Mesodermal cell (in vitro differentiated cells): ENCODE data around the gene CADM1.

Experiments used
- H3K27ac ChIP-seq: 2 replicates; pipeline ENCODE4 v1.7.0; 2013; ENCODE audit warnings: mild to moderate bottlenecking, low read depth, low read length, moderate library complexity; ENCODE audit not compliant: severe bottlenecking
- H3K36me3 ChIP-seq: 2 replicates; pipeline ENCODE4 v1.7.1; 2013; ENCODE audit warnings: mild to moderate bottlenecking, low read length, moderate library complexity; ENCODE audit not compliant: control insufficient read depth, insufficient read depth
- H3K4me1 ChIP-seq: one replicate; pipeline ENCODE4 v1.7.1; 2013; ENCODE audit warnings: mild to moderate bottlenecking, low read length; ENCODE audit not compliant: insufficient read depth, control insufficient read depth, poor library complexity, severe bottlenecking
- H3K4me3 ChIP-seq: 2 replicates; pipeline ENCODE4 v1.7.0; 2013; ENCODE audit warnings: low read length, control low read depth, mild to moderate bottlenecking; ENCODE audit not compliant: insufficient read depth, poor library complexity, severe bottlenecking; ENCODE audit errors: extremely low read depth
- H3K9me3 ChIP-seq: 2 replicates; pipeline ENCODE4 v1.7.1; 2013; ENCODE audit warnings: mild to moderate bottlenecking, low read length, moderate library complexity; ENCODE audit not compliant: control insufficient read depth
- WGBS, 2 experiments: methylation state at CpG; one replicate each; pipeline ENCODE4 v1.1.5; 2013; ENCODE audit warnings: missing lambda C conversion rate in 2 of 2; ENCODE audit not compliant: insufficient coverage in 2 of 2; 5-methylcytosine and 5-hydroxymethylcytosine counted together

CADM1 gene

GRCh38 chr11:115153731-115154354, 350.4 kb downstream of the CADM1 start:
- Histone ChIP-seq H3K36me3 (no peaks in the 10 kb centered on the region), H3K9me3 (no peaks in the 10 kb centered on the region), H3K27ac (no peak overlapping the region), H3K4me3 (no peak overlapping the region), H3K4me1 (no peaks in the 10 kb centered on the region)
- WGBS, 2 experiments, result 95 to 96% methylated on average over 25 to 33 of the region's 39 CpGs

GRCh38 chr11:115153135-115153534, 351.1 kb downstream of the CADM1 start:
- Histone ChIP-seq H3K4me3 (no peak overlapping the region), H3K27ac (no peak overlapping the region), H3K36me3 (no peaks in the 10 kb centered on the region), H3K4me1 (no peaks in the 10 kb centered on the region), H3K9me3 (no peaks in the 10 kb centered on the region)
- WGBS, 2 experiments, result 85 to 100% methylated on average over 1 to 3 of the region's 8 CpGs

GRCh38 chr11:115151010-115151409, 353.2 kb downstream of the CADM1 start:
- Histone ChIP-seq H3K4me1 (no peaks in the 10 kb centered on the region), H3K4me3 (no peak overlapping the region), H3K27ac (no peak overlapping the region), H3K36me3 (no peaks in the 10 kb centered on the region), H3K9me3 (no peaks in the 10 kb centered on the region)
- WGBS, 2 experiments, result 83 to 100% methylated on average over 1 of the region's 1 CpG

- H3K27ac ChIP-seq, result no peak overlapping the region
- H3K4me3 ChIP-seq, result no peak overlapping the region
- no peaks in the 10 kb centered on the region for H3K9me3 ChIP-seq
- no peaks in the 10 kb centered on the region for H3K4me1 ChIP-seq
- 100% methylated on average over 2 of the region's 2 CpGs for WGBS, 2 experiments
- no peaks in the 10 kb centered on the region for H3K36me3 ChIP-seq
These were observed 355.5 kb downstream of the CADM1 start for GRCh38 chr11:115148691-115149090.

DNA sequence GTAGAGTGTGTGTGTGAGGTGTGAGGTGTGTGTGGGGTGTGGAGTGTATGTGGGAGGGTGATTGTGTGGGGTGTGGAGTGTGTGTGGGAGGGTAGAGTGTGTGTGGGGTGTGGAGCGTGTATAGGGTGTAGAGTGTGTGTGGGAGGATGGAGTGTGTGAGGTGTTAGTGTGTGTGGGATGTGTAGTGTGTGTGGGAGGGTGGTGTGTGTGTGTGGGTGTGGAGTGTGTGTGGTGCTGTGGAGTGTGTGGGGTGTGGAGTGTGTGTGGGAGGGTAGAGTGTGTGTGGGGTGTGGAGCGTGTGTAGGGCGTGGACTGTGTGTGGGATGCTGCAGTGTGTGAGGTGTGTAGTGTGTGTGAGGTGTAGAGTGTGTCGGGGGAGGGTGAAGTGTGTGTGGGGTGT, 356.1 kb downstream of the CADM1 start:
- Histone ChIP-seq H3K9me3 (no peaks in the 10 kb centered on the region), H3K4me3 (no peak overlapping the region), H3K4me1 (no peaks in the 10 kb centered on the region), H3K36me3 (no peaks in the 10 kb centered on the region), H3K27ac (no peak overlapping the region)
- WGBS, 2 experiments, result 100% methylated on average over 1 to 2 of the region's 4 CpGs

DNA sequence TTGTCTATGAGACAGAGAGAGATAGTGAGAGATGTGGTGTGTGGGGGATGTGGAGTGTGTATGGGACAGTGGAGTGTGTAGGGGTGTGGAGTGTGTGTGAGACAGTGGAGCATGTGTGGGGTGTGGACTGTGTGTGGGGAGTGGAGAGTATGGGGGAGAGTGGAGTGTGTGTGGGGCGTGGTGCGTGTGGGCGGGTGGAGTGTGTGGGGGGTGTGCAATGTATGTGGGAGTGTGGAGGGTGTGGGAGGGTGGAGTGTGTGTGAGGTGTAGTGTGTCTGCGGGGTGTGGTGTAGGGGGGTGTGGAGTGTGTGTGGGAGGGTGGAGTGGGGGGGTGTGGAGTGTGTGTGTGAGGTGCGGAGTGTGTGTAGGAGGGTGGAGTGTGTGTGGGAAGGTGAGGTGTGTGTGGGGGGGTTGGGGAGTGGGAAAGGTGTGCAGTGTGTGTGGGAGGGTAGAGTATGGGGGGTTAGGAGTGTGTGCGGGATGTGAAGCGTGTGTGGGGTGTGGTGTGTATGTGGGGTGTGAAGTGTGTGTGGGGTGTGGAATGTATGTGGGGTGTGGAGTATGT, 356.9 kb downstream of the CADM1 start:
- 98 to 100% methylated on average over 2 to 7 of the region's 7 CpGs for WGBS, 2 experiments
- Histone ChIP-seq H3K36me3 (no peaks in the 10 kb centered on the region), H3K4me3 (no peak overlapping the region), H3K9me3 (no peaks in the 10 kb centered on the region), H3K4me1 (no peaks in the 10 kb centered on the region), H3K27ac (no peak overlapping the region)

GRCh38 chr11:115146425-115146824, 357.8 kb downstream of the CADM1 start:
- H3K4me3 ChIP-seq, result no peak overlapping the region
- H3K27ac ChIP-seq, result no peak overlapping the region
- H3K9me3 ChIP-seq, result no peaks in the 10 kb centered on the region
- no peaks in the 10 kb centered on the region for H3K36me3 ChIP-seq
- no peaks in the 10 kb centered on the region for H3K4me1 ChIP-seq
- 89 to 94% methylated on average over 4 to 5 of the region's 6 CpGs for WGBS, 2 experiments

- Histone ChIP-seq H3K4me1 (no peaks in the 10 kb centered on the region), H3K36me3 (no peaks in the 10 kb centered on the region), H3K27ac (no peak overlapping the region), H3K9me3 (no peaks in the 10 kb centered on the region), H3K4me3 (no peak overlapping the region)
- 89 to 91% methylated on average over 8 of the region's 8 CpGs for WGBS, 2 experiments
These were observed 358.9 kb downstream of the CADM1 start for GRCh38 chr11:115145324-115145723.

DNA sequence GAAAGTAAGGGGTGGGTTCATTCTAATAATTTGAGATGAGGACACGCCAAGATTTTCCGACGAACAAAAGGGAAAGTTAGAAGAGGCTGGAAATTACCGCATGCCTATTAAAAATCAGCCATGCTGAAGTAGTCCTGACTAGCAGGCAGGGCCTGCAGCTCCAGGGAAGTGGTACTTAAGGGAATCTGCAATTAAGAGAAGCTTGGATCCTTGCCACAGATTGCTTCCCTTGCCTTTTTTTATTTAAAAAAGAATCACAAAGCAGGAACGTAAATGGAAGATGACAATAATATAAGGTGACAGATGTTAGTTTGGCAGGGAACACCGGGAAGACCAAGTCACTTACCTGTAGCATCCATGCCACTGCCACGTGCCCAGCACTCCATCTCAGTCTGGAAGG, 359.3 kb downstream of the CADM1 start:
- WGBS, 2 experiments, result 88 to 95% methylated on average over 6 of the region's 7 CpGs
- Histone ChIP-seq H3K4me3 (no peak overlapping the region), H3K4me1 (no peaks in the 10 kb centered on the region), H3K36me3 (no peaks in the 10 kb centered on the region), H3K9me3 (no peaks in the 10 kb centered on the region), H3K27ac (no peak overlapping the region)

GRCh38 chr11:115144014-115144413, 360.2 kb downstream of the CADM1 start:
- Histone ChIP-seq H3K4me1 (no peaks in the 10 kb centered on the region), H3K4me3 (no peak overlapping the region)
- 91 to 92% methylated on average over 5 of the region's 5 CpGs for WGBS, 2 experiments

DNA sequence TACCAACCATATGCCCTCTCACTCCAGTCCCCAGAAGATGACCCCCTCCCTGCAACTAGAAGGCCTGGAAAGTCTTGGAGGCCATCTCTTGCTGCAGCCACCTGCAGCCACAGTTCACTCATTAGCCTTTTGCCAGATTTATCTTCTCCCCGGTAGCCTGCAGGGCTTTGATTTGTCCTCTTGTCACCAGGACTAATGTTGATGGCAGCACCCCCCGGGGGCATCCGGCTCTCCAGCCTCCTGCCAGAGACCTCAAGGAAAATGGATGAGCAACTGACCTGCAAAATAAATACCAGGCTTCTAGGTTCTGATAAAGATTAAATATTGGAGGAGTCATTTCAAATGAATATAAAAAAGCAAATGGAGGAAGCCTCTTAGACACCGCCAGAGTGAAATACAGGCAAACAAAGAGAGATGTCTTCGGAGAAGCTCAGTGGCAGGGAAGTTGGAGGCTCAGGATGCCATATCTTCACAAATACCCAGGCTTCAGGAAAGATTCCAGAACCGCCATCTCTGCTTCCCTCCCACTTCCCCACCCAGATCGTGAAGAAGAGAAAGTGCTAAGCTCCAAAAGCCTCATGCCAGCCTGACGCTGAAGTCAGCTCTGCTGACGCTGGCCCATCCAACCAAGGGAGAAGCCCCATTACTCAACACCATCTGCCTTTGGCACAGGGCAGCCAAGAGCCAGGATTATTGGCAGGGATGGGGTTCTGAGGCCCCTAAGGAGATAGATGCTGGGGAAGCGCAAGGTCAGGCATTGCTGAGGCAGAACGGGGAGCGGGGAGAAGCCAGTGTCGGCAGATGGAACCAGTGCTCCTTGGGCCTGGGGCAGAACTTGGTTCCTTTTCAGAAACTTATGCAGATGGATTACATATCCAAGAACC, 362.7 kb downstream of the CADM1 start:
- Histone ChIP-seq H3K9me3 (no peaks in the 10 kb centered on the region), H3K4me3 (no peak overlapping the region), H3K27ac (no peak overlapping the region), H3K36me3 (no peaks in the 10 kb centered on the region), H3K4me1 (no peaks in the 10 kb centered on the region)
- WGBS, 2 experiments, result 90 to 93% methylated on average over 9 of the region's 13 CpGs

More at GRCh38 chr11:115144014-115144413, 360.2 kb downstream of the CADM1 start:
- Histone ChIP-seq H3K27ac (no peak overlapping the region), H3K9me3 (no peaks in the 10 kb centered on the region), H3K36me3 (no peaks in the 10 kb centered on the region)
